RWPE1 (cell line): ENCODE data around the gene OR5AK2.

Experiments
- CTCF ChIA-PET: fragments of 350-600 bp; sonication (Branson Sonifier 250); formaldehyde crosslinking; extraction: SDS; loops from one replicate; lab custom pipeline; 2021; lab: Yijun Ruan, JAX
- POLR2A ChIA-PET: fragments of 400-600 bp; formaldehyde crosslinking; extraction: SDS; loops from one replicate; lab custom pipeline; 2020; ENCODE audit warnings: antibody characterized with exemption; ENCODE audit not compliant: low non-redundant PET; lab: Yijun Ruan, JAX
- DNase-seq: peaks from one replicate; pipeline ENCODE4 v3.0.0; 2012; ENCODE audit warnings: low spot score
- H3K27ac ChIP-seq: fragments of 450-650 bp; 2 replicates; pipeline ENCODE4 v1.5.1; 2017
- CTCF ChIP-seq: fragments of 450-650 bp; conservative IDR thresholded peaks from 2 replicates; pipeline ENCODE4 v1.5.1; 2017; ENCODE audit warnings: low read depth, mild to moderate bottlenecking

Gene OR5AK2

GRCh38 chr11:57031556-57031955, 42.8 kb downstream of the OR5AK2 start:
- no peak for DNase-seq
- ChIA-PET CTCF (no interaction called here), POLR2A (no interaction called here)
- H3K27ac ChIP-seq: no peak overlapping the region
- no peak for TF ChIP-seq CTCF
